Measurements from ENCODE around the gene PDE6H. TPM values are rescaled to one million over a fixed set of nuclear protein-coding genes. Genes with fewer than 3 reads are reported as not detected.

Gene PDE6H
- total and polyA plus RNA-seq, 2 of the 8 experiments (the other 6 are each of a cell fraction or from before 2014, with no cell fraction given), result not detected

DNA sequence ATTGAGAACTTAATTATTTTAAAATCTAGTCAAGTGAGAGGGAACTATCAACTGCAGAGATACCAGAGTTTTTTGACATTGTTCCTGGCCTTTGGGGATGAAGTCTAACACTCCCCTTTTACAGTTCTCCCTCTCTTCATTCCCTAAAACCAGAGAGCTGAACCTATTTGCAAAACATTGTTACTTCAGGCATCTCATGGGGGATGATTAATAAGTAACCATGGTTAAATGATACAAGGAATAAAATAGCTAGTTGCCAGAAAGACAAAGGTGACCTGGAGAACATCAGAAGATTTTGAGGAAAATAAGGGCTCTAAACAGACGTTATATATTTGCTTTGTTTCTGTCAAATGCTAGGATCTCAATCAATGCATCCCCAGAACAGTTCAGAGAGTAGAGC is 42.3 kb downstream of the PDE6H start:
- Histone ChIP-seq H2BK12ac (ENCODE audit: low read depth, low read length) (no peak overlapping the region), H3K56ac (replicated peaks; ENCODE audit: insufficient read length, low read depth, low read length) (no peak overlapping the region), H3K18ac (ENCODE audit: extremely low read depth, low read length) (no peak overlapping the region), H3K36me3 (ENCODE audit: control insufficient read depth in 2 of 4, insufficient read depth in 4 of 4, low read length in 3 of 4) (no peaks in the 10 kb centered on the region), H3K23me2 (ENCODE audit: low read depth, low read length) (no peaks in the 10 kb centered on the region), H2AK5ac (ENCODE audit: low read depth, low read length) (no peak overlapping the region), H3K23ac (ENCODE audit: insufficient read length) (no peak overlapping the region), H3K4me3 (ENCODE audit: extremely low read depth in 1 of 4, insufficient read depth in 2 of 4, low read depth in 3 of 4, low read length in 4 of 4) (no peak overlapping the region), H3K79me1 (ENCODE audit: low read depth, low read length) (no peaks in the 10 kb centered on the region), H3K27ac (ENCODE audit: low read depth, low read length) (no peak overlapping the region), H3K4ac (replicated peaks; ENCODE audit: insufficient read length, low read depth, low read length) (no peak overlapping the region), H3K4me2 (ENCODE audit: insufficient read depth in 1 of 2, low read depth in 2 of 2, low read length in 2 of 2) (no peak overlapping the region), H3K27me3 (replicated peaks in 1 of 4; ENCODE audit: control insufficient read depth in 3 of 4, extremely low read depth in 1 of 4, insufficient read depth in 3 of 4, low read length in 3 of 4) (no peaks in the 10 kb centered on the region), H3K14ac (ENCODE audit: insufficient read length) (no peak overlapping the region), H3K9ac (replicated peaks in 1 of 4; ENCODE audit: extremely low read depth in 1 of 4, low read depth in 3 of 4, low read length in 3 of 4) (no peak overlapping the region), H2BK15ac (ENCODE audit: low read length) (no peak overlapping the region), H3K4me1 (replicated peaks in 1 of 4; ENCODE audit: control insufficient read depth in 3 of 4, insufficient read depth in 4 of 4, low read length in 3 of 4) (no peaks in the 10 kb centered on the region; a peak in 1 of 7 replicates), H3K79me2 (ENCODE audit: control insufficient read depth in 1 of 2, insufficient read depth in 2 of 2, low read length in 2 of 2) (no peaks in the 10 kb centered on the region), H2AFZ (ENCODE audit: low read length) (no peak overlapping the region), H4K20me1 (replicated peaks in 1 of 2; ENCODE audit: control insufficient read depth in 1 of 2, insufficient read depth in 2 of 2, low read length in 2 of 2) (no peaks in the 10 kb centered on the region), H2BK20ac (ENCODE audit: low read length) (no peak overlapping the region), H3K9me3 (ENCODE audit: insufficient read depth in 2 of 2, low read depth in 1 of 2, low read length in 1 of 2) (no peaks in the 10 kb centered on the region), H2BK120ac (replicated peaks; ENCODE audit: low read depth, low read length) (no peak overlapping the region), H4K5ac (ENCODE audit: insufficient read length, low read depth, low read length) (no peak overlapping the region), H4K91ac (replicated peaks; ENCODE audit: insufficient read length, low read length) (no peak overlapping the region), H4K8ac (ENCODE audit: extremely low read depth, insufficient read depth, low read length) (no peak overlapping the region), H2BK5ac (ENCODE audit: low read depth, low read length) (no peak overlapping the region)
- FAIRE-seq, result no peak
- DNase-seq (ENCODE audit: low read depth in 1 of 2, low spot score in 2 of 2), result no peak
- POLR2A ChIA-PET (ENCODE audit: partially characterized antibody), result no interaction called here
- CTCF ChIA-PET (ENCODE audit: partially characterized antibody), result interaction anchor here (0.8 to 1.0 kb wide), 3 partner anchors 20 to 168 kb away, joined by 3 to 4 read pairs (median 3); no protein-coding TSS in a partner anchor
- 88% methylated on average over 1 of the region's 1 CpG; no CpG with 5 or more reads in 1 of the 2 experiments for WGBS, 2 experiments (ENCODE audit: extremely low coverage in 1 of 2, insufficient coverage in 1 of 2, insufficient read length in 1 of 2, insufficient replicate concordance in 2 of 2, low coverage in 1 of 2, low lambda C conversion rate in 2 of 2, missing lambda C conversion rate in 1 of 2)
- TF ChIP-seq CREB1 (IDR thresholded peaks at IDR 0.05) (no peak), MAFK (IDR thresholded peaks at IDR 0.05; ENCODE audit: low read depth, low read length) (no peak), CBX8 (IDR thresholded peaks at IDR 0.05; ENCODE audit: borderline replicate concordance, low read depth, low read length) (no peak), RFX5 (IDR thresholded peaks at IDR 0.05; ENCODE audit: borderline replicate concordance, low read depth, low read length) (no peak), TEAD4 (IDR thresholded peaks at IDR 0.05; ENCODE audit: low read depth, low read length) (no peak), CTBP2 (IDR thresholded peaks at IDR 0.05; ENCODE audit: borderline replicate concordance, insufficient read depth, insufficient read length, low read length) (no peak), SIX5 (IDR thresholded peaks at IDR 0.05; ENCODE audit: low read depth, low read length) (no peak), YY1 (IDR thresholded peaks at IDR 0.05; ENCODE audit: low read depth, low read length) (no peak), CBX5 (IDR thresholded peaks at IDR 0.05; ENCODE audit: low read depth, low read length) (no peak), SRF (IDR thresholded peaks at IDR 0.05; ENCODE audit: low read depth, low read length) (no peak), SP4 (IDR thresholded peaks at IDR 0.05; ENCODE audit: low read length) (no peak), NANOG (IDR thresholded peaks at IDR 0.05; ENCODE audit: insufficient read depth, low read depth, low read length, poor library complexity, severe bottlenecking) (no peak), KDM4A (IDR thresholded peaks at IDR 0.05; ENCODE audit: low read depth, low read length, severe bottlenecking) (no peak), EZH2 (IDR thresholded peaks at IDR 0.05; ENCODE audit: low read depth, low read length, severe bottlenecking) (no peak), BACH1 (IDR thresholded peaks at IDR 0.05; ENCODE audit: low read length) (no peak)
- TF ChIP-seq, protein P1, sequence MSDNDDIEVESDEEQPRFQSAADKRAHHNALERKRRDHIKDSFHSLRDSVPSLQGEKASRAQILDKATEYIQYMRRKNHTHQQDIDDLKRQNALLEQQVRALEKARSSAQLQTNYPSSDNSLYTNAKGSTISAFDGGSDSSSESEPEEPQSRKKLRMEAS (IDR thresholded peaks at IDR 0.05), result no peak

Measured in H1 (cell line).